ENCODE data around the gene MTA3. TPM values are rescaled to one million over a fixed set of nuclear protein-coding genes. Genes with fewer than 3 reads are reported as not detected.

Gene MTA3
- total and polyA plus RNA-seq, 9 of the 15 experiments (the other 6 are each of a cell fraction or from before 2014, with no cell fraction given), result 12.4 to 39.6 (median 23.5) TPM

DNA sequence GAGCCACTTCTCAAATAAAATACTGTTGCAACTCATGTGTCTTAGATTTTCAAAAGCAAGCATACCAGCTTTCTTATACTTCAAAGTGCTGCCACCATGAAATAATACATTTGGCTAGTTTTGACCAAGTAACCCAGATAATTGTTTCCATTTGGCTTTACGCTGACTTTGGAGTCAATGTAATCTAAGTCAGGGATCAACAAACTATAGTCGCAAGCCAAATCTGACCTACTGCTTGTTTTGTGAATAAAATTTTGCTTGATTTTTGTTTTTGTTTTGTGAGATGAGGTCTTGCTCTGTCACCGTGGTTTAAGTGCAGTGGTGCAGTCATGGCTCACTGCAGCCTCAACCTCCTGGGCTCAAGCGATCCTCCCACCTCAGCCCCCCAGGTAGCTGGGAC is 130.5 kb downstream of the MTA3 start (continued):
- TF ChIP-seq HMG20A (CRISPR knock-in tag; conservative IDR thresholded peaks at IDR 0.05) (no peak), ZNF766 (CRISPR knock-in tag; conservative IDR thresholded peaks at IDR 0.05) (no peak), NFIC (IDR thresholded peaks at IDR 0.05) (no peak), STAT5A (IDR thresholded peaks at IDR 0.05; ENCODE audit: borderline replicate concordance, low read length) (no peak)

DNA sequence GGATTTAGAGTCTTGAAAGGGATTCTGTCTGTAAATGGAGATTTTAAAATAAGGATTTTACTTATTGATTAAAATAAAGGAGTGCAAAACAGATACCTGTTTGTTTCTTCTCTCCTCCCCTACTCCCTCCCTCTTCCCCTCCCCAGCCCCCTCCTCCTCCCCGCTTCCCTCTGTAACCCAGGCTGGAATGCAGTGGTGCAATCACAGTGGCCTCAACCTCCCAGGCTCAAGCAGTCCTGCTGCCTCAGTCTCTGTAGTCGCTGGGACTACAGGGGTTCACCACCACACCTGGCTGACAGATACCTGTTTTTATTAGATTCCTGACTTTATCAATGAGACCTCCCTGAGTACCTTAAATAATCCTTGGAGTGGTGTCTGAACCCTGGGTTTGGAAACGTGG is 138.4 kb downstream of the MTA3 start:
- H3K36me3 ChIP-seq (ENCODE audit: control insufficient read depth, insufficient read depth, low read length), result peaks cover 5% of the 10 kb centered on the region; the same call in 1 of the 3 replicates
- POLR2A ChIA-PET, result no interaction called here
- TF ChIP-seq ZNF384 (IDR thresholded peaks at IDR 0.05; ENCODE audit: low read depth, low read length), result no peak
- TF ChIP-seq, protein P1, sequence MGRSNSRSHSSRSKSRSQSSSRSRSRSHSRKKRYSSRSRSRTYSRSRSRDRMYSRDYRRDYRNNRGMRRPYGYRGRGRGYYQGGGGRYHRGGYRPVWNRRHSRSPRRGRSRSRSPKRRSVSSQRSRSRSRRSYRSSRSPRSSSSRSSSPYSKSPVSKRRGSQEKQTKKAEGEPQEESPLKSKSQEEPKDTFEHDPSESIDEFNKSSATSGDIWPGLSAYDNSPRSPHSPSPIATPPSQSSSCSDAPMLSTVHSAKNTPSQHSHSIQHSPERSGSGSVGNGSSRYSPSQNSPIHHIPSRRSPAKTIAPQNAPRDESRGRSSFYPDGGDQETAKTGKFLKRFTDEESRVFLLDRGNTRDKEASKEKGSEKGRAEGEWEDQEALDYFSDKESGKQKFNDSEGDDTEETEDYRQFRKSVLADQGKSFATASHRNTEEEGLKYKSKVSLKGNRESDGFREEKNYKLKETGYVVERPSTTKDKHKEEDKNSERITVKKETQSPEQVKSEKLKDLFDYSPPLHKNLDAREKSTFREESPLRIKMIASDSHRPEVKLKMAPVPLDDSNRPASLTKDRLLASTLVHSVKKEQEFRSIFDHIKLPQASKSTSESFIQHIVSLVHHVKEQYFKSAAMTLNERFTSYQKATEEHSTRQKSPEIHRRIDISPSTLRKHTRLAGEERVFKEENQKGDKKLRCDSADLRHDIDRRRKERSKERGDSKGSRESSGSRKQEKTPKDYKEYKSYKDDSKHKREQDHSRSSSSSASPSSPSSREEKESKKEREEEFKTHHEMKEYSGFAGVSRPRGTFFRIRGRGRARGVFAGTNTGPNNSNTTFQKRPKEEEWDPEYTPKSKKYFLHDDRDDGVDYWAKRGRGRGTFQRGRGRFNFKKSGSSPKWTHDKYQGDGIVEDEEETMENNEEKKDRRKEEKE (IDR thresholded peaks at IDR 0.05; ENCODE audit: borderline replicate concordance in 1 of 2, control insufficient read depth in 1 of 2, low read depth in 2 of 2, low read length in 1 of 2), result no peak
- TF ChIP-seq, protein P2, sequence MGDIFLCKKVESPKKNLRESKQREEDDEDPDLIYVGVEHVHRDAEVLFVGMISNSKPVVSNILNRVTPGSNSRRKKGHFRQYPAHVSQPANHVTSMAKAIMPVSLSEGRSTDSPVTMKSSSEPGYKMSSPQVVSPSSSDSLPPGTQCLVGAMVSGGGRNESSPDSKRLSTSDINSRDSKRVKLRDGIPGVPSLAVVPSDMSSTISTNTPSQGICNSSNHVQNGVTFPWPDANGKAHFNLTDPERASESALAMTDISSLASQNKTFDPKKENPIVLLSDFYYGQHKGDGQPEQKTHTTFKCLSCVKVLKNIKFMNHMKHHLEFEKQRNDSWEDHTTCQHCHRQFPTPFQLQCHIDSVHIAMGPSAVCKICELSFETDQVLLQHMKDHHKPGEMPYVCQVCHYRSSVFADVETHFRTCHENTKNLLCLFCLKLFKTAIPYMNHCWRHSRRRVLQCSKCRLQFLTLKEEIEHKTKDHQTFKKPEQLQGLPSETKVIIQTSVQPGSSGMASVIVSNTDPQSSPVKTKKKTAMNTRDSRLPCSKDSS (IDR thresholded peaks at IDR 0.05; ENCODE audit: low read depth, partially characterized antibody), result no peak
- TF ChIP-seq CEBPB (tag; IDR thresholded peaks at IDR 0.05), result no peak
- TF ChIP-seq, protein P3, sequence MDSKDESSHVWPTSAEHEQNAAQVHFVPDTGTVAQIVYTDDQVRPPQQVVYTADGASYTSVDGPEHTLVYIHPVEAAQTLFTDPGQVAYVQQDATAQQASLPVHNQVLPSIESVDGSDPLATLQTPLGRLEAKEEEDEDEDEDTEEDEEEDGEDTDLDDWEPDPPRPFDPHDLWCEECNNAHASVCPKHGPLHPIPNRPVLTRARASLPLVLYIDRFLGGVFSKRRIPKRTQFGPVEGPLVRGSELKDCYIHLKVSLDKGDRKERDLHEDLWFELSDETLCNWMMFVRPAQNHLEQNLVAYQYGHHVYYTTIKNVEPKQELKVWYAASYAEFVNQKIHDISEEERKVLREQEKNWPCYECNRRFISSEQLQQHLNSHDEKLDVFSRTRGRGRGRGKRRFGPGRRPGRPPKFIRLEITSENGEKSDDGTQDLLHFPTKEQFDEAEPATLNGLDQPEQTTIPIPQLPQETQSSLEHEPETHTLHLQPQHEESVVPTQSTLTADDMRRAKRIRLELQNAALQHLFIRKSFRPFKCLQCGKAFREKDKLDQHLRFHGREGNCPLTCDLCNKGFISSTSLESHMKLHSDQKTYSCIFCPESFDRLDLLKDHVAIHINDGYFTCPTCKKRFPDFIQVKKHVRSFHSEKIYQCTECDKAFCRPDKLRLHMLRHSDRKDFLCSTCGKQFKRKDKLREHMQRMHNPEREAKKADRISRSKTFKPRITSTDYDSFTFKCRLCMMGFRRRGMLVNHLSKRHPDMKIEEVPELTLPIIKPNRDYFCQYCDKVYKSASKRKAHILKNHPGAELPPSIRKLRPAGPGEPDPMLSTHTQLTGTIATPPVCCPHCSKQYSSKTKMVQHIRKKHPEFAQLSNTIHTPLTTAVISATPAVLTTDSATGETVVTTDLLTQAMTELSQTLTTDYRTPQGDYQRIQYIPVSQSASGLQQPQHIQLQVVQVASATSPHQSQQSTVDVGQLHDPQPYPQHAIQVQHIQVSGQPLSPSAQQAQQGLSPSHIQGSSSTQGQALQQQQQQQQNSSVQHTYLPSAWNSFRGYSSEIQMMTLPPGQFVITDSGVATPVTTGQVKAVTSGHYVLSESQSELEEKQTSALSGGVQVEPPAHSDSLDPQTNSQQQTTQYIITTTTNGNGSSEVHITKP (IDR thresholded peaks at IDR 0.05; ENCODE audit: partially characterized antibody), result no peak
- TF ChIP-seq ELF2 (CRISPR knock-in tag; IDR thresholded peaks at IDR 0.05), result no peak
- TF ChIP-seq ZNF133 (CRISPR knock-in tag; IDR thresholded peaks at IDR 0.05), result no peak
- TF ChIP-seq GABPB1 (CRISPR knock-in tag; IDR thresholded peaks at IDR 0.05), result no peak
- TF ChIP-seq, protein P4, sequence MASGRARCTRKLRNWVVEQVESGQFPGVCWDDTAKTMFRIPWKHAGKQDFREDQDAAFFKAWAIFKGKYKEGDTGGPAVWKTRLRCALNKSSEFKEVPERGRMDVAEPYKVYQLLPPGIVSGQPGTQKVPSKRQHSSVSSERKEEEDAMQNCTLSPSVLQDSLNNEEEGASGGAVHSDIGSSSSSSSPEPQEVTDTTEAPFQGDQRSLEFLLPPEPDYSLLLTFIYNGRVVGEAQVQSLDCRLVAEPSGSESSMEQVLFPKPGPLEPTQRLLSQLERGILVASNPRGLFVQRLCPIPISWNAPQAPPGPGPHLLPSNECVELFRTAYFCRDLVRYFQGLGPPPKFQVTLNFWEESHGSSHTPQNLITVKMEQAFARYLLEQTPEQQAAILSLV (tag; IDR thresholded peaks at IDR 0.05), result no peak

More for the DNA sequence above, 138.4 kb downstream of the MTA3 start:
- no peaks in the 10 kb centered on the region for H3K9me1 ChIP-seq (ENCODE audit: control insufficient read depth, insufficient read depth, low read length)
- CTCF ChIA-PET (ENCODE audit: low intra/inter-chr PET ratio), result no interaction called here
- H3K4me3 ChIP-seq, result no peak overlapping the region
- no peaks in the 10 kb centered on the region for H3K9me3 ChIP-seq (replicated peaks; ENCODE audit: control insufficient read depth, insufficient read depth, low read depth, low read length)
- no peak overlapping the region for H3K9ac ChIP-seq (ENCODE audit: insufficient read depth in 1 of 2, low read depth in 2 of 2, low read length in 2 of 2)
- in situ Hi-C loops (cut with MboI), result no loop called here
- FAIRE-seq (no peak), DNase-seq (ENCODE audit: extremely low read depth in 1 of 4, low spot score in 3 of 4) (no peak), ATAC-seq (no peak)
- no TSS peak for BruUV-seq (replicated peaks)
- H3K27me3 ChIP-seq (ENCODE audit: control insufficient read depth in 2 of 2, insufficient read depth in 2 of 2, low read length in 2 of 2), result no peaks in the 10 kb centered on the region
- H3K79me2 ChIP-seq (ENCODE audit: control insufficient read depth, insufficient read depth, low read length), result no peaks in the 10 kb centered on the region
- H3K4me1 ChIP-seq (replicated peaks in 1 of 2; ENCODE audit: control insufficient read depth in 2 of 2, insufficient read depth in 2 of 2, low read length in 2 of 2), result no peaks in the 10 kb centered on the region
- H3K27ac ChIP-seq (ENCODE audit: extremely low read depth, low read depth, low read length), result no peak overlapping the region
- no peak overlapping the region for H3K4me2 ChIP-seq (ENCODE audit: insufficient read depth, low read length)
- no peak overlapping the region for H2AFZ ChIP-seq (ENCODE audit: low read depth, low read length)
- WGBS (ENCODE audit: insufficient coverage, low coverage, missing lambda C conversion rate), result 30% methylated on average over 2 of the region's 3 CpGs
- intact Hi-C loops (cut with micrococcal nuclease), result no loop called here
- H4K20me1 ChIP-seq (replicated peaks; ENCODE audit: control insufficient read depth, insufficient read depth, low read length), result no peaks in the 10 kb centered on the region

Data from K562 (cell line).